SU-DHL-6 (cell line): ENCODE data around the gene RRP15.

Source experiments
- H2AFZ ChIP-seq: fragments of 200-600 bp; sonication (generic); 2 replicates; pipeline ENCODE4 v1.6.1; 2014; ENCODE audit warnings: low read depth, mild to moderate bottlenecking, moderate library complexity, mixed read lengths, antibody characterized with exemption, low read length; ENCODE audit not compliant: severe bottlenecking
- H3F3A ChIP-seq: fragments of 200-600 bp; shearing (Covaris generic); 2 replicates; pipeline ENCODE4 v1.6.0; 2016; ENCODE audit warnings: antibody characterized with exemption, mild to moderate bottlenecking; ENCODE audit not compliant: insufficient read depth
- H3K27ac ChIP-seq: fragments of 200-600 bp; sonication (generic); 2 replicates; pipeline ENCODE4 v1.5.1; 2016; ENCODE audit warnings: low read depth, mild to moderate bottlenecking, low read length, moderate library complexity, mixed read lengths
- H3K27me3 ChIP-seq: fragments of 200-600 bp; sonication (generic), shearing (Covaris generic); 2 replicates; pipeline ENCODE4 v1.6.0; 2014; ENCODE audit warnings: mild to moderate bottlenecking, low read length
- H3K36me3 ChIP-seq: fragments of 200-600 bp; sonication (generic); 2 replicates; pipeline ENCODE4 v1.6.1; 2014; ENCODE audit warnings: mild to moderate bottlenecking, low read length, mixed read lengths
- H3K4me2 ChIP-seq: fragments of 300-600, 200-600 bp; shearing (Covaris generic), sonication (generic); 2 replicates; pipeline ENCODE4 v1.6.0; 2014; ENCODE audit warnings: low read length, low read depth, mild to moderate bottlenecking; ENCODE audit not compliant: poor library complexity, severe bottlenecking
- H3K4me3 ChIP-seq: fragments of 200-600 bp; sonication (generic); 2 replicates; pipeline ENCODE4 v1.5.1; 2014; ENCODE audit warnings: antibody characterized with exemption, low read length, mild to moderate bottlenecking, mixed read lengths; ENCODE audit not compliant: insufficient read depth, poor library complexity, severe bottlenecking
- H3K79me2 ChIP-seq: fragments of 200-600 bp; sonication (generic); 2 replicates; pipeline ENCODE4 v1.6.1; 2014; ENCODE audit warnings: mild to moderate bottlenecking, low read length, moderate library complexity; ENCODE audit not compliant: insufficient read depth
- H3K9ac ChIP-seq: fragments of 200-600 bp; sonication (generic); 2 replicates; pipeline ENCODE4 v1.7.0; 2014; ENCODE audit warnings: mild to moderate bottlenecking, low read length
- H3K9me2 ChIP-seq: fragments of 200-600 bp; sonication (generic); replicated peaks from 2 replicates; pipeline ENCODE4 v1.6.1; 2014; ENCODE audit warnings: low read length; ENCODE audit not compliant: insufficient read depth
- H3K9me3 ChIP-seq: fragments of 200-600 bp; sonication (generic); 2 replicates; pipeline ENCODE4 v1.6.1; 2014; ENCODE audit warnings: low read length, mixed read lengths; ENCODE audit not compliant: insufficient read depth
- H4K20me1 ChIP-seq: fragments of 200-600 bp; sonication (generic); 2 replicates; pipeline ENCODE4 v1.6.1; 2014; ENCODE audit warnings: low read depth, mild to moderate bottlenecking, antibody characterized with exemption, low read length, moderate library complexity, mixed read lengths
- EZH2phosphoT487 ChIP-seq: fragments of 200-600 bp; sonication (generic), shearing (Covaris generic); conservative IDR thresholded peaks from 2 replicates; pipeline ENCODE4 v1.6.1; 2018; ENCODE audit warnings: mild to moderate bottlenecking, antibody characterized with exemption, low read length, moderate library complexity, mixed read lengths
- TF ChIP-seq, protein P1 (sequence below): fragments of 200-600 bp; sonication (generic); IDR thresholded peaks from one replicate; pipeline ENCODE4 v1.5.1; 2017; ENCODE audit warnings: antibody characterized with exemption, mild to moderate bottlenecking, low read length, moderate library complexity; ENCODE audit not compliant: insufficient read depth, poor library complexity, severe bottlenecking

RRP15 gene

DNA sequence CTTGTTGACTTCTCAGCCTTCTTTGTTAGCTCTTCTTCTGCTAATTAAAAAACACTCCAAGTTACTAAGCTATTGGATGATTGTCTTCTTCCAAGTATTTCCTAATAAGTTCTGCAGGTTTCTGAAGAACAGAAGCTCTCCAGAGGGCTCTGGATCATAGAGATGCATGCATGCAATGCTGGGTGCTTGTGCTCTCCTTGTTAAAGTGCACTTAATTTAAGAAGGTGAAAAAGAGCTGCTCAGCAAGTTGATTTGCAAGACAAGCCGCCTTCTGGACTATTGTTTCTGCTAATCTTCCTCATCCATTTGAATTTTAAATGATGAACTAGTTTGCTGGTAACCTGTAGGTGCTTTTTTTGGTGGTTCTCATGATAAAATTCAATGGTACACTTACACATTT is 16.1 kb downstream of the RRP15 start:
- no peaks in the 10 kb centered on the region for H3K9me3 ChIP-seq
- 0 out of 2 replicates have a peak, but pooled peaks cover 5% of the 10 kb centered on the region for H3F3A ChIP-seq
- no peak overlapping the region for H3K4me3 ChIP-seq
- TF ChIP-seq, protein P1, sequence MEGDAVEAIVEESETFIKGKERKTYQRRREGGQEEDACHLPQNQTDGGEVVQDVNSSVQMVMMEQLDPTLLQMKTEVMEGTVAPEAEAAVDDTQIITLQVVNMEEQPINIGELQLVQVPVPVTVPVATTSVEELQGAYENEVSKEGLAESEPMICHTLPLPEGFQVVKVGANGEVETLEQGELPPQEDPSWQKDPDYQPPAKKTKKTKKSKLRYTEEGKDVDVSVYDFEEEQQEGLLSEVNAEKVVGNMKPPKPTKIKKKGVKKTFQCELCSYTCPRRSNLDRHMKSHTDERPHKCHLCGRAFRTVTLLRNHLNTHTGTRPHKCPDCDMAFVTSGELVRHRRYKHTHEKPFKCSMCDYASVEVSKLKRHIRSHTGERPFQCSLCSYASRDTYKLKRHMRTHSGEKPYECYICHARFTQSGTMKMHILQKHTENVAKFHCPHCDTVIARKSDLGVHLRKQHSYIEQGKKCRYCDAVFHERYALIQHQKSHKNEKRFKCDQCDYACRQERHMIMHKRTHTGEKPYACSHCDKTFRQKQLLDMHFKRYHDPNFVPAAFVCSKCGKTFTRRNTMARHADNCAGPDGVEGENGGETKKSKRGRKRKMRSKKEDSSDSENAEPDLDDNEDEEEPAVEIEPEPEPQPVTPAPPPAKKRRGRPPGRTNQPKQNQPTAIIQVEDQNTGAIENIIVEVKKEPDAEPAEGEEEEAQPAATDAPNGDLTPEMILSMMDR = no peak
- no peak for TF ChIP-seq EZH2phosphoT487
- H3K9ac ChIP-seq = no peak overlapping the region
- H3K36me3 ChIP-seq = peaks cover 12% of the 10 kb centered on the region; the same call in 1 of the 2 replicates
- no peak overlapping the region for H2AFZ ChIP-seq
- no peak overlapping the region for H3K4me2 ChIP-seq
- H3K27me3 ChIP-seq = no peaks in the 10 kb centered on the region
- 0 out of 2 replicates have a peak, but pooled peaks cover 6% of the 10 kb centered on the region for H4K20me1 ChIP-seq
- H3K79me2 ChIP-seq = peaks cover 63% of the 10 kb centered on the region
- H3K27ac ChIP-seq = no peak overlapping the region
- no peaks in the 10 kb centered on the region for H3K9me2 ChIP-seq

DNA sequence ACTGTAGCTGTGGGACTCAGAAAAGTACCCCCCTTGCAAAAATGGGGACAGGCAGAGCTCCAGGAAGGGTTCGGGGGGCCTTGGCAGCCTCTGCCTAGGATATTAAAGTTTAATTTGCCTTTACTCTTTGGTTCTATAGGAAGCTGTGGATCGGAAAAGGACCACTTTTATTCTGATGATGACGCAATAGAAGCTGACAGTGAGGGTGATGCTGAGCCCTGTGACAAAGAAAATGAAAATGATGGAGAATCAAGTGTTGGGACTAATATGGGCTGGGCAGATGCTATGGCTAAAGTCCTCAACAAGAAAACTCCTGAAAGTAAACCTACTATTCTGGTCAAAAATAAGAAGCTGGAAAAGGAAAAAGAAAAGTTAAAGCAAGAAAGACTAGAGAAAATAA is 17.1 kb downstream of the RRP15 start:
- Histone ChIP-seq H3K9me3 (no peaks in the 10 kb centered on the region), H4K20me1 (0 out of 2 replicates have a peak, but pooled peaks cover 6% of the 10 kb centered on the region), H3K9ac (no peak overlapping the region), H2AFZ (no peak overlapping the region), H3K79me2 (peaks cover 56% of the 10 kb centered on the region), H3K27me3 (no peaks in the 10 kb centered on the region), H3K4me3 (no peak overlapping the region), H3K36me3 (peaks cover 12% of the 10 kb centered on the region; the same call in 1 of the 2 replicates), H3K9me2 (no peaks in the 10 kb centered on the region), H3F3A (0 out of 2 replicates have a peak, but pooled peaks cover 5% of the 10 kb centered on the region), H3K4me2 (no peak overlapping the region), H3K27ac (no peak overlapping the region)
- TF ChIP-seq, protein P1 = no peak
- no peak for TF ChIP-seq EZH2phosphoT487

DNA sequence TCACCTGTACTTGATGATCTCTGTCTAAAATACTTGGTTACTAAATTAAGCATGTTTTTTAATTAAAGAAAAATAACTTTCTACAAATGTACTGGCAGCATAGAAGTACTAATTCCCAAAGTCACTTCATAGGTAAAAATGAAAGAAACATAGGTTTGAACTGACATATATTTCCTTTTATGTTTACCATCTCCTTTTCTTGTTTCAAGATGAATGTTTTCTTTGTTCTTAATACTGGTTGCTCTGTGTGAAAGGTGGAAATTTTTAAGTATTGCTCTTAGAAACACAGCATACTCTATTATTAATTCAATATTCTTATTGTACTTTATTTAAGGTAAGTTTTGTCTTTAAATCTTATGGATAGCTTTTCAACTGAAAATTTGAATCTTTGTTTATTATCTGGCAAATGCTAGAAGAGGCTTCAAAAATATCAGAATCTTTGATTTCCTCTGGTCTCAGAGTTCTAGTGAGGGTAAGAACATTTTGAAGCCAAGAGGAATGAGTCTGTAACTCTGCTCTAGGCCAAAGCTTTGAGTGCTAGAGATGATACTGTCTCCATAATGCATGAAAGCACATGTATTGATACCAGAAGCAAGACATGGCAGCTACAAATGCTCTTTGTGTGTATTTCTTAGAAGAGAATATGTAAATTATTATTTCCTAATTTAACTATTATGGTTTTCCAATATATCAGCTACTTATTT is 18.2 kb downstream of the RRP15 start:
- H4K20me1 ChIP-seq = 0 out of 2 replicates have a peak, but pooled peaks cover 6% of the 10 kb centered on the region
- TF ChIP-seq, protein P1 = no peak
- TF ChIP-seq EZH2phosphoT487 = no peak
- H3K27me3 ChIP-seq = no peaks in the 10 kb centered on the region
- no peak overlapping the region for H3K9ac ChIP-seq
- H3K27ac ChIP-seq = no peak overlapping the region
- no peak overlapping the region for H2AFZ ChIP-seq
- H3K36me3 ChIP-seq = peaks cover 13% of the 10 kb centered on the region; the same call in 1 of the 2 replicates
- H3K9me2 ChIP-seq = no peaks in the 10 kb centered on the region
- H3K4me3 ChIP-seq = no peak overlapping the region
- no peaks in the 10 kb centered on the region for H3K9me3 ChIP-seq
- H3K4me2 ChIP-seq = no peak overlapping the region
- H3K79me2 ChIP-seq = peaks cover 44% of the 10 kb centered on the region
- 0 out of 2 replicates have a peak, but pooled peaks cover 5% of the 10 kb centered on the region for H3F3A ChIP-seq
